Measurements from ENCODE around the gene SAMD13.

DNA sequence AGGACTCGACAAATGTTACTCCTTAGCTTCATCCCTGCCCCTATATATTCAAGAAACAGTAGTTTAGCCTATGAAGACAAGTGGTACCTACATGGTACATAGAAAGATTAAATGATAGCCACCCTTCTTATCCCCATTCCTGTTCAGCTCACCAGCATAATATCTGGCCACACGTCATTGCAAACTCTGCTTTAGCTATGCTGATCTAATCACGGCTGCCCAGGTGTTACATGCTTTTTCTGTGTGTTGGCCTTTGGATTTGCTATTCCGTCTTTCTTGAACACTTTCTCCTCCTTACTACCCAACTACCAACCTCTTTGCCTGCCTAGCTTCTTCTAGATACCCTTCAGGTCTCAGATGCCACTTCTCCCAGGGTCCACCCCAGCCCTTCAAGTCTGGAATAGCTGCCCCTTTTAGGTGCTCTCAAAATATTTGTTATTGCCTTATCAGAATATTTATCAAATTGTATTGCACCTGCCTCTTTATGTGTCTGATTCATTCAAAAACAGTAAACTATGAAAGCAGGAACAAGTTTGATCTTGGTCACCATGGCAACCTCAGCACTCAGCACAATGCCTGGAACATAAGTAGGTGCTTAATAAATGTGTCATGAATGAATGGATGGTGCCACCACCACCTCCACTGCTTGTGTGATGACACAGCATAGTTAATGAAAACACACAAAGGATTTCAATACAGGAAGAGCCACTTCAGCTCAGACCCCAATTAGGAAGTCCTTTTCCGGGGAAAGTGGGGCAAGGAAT, 85.4 kb downstream of the SAMD13 start:
- no peak for TF ChIP-seq POLR2A (IDR thresholded peaks at IDR 0.05)
- TF ChIP-seq, protein P1, sequence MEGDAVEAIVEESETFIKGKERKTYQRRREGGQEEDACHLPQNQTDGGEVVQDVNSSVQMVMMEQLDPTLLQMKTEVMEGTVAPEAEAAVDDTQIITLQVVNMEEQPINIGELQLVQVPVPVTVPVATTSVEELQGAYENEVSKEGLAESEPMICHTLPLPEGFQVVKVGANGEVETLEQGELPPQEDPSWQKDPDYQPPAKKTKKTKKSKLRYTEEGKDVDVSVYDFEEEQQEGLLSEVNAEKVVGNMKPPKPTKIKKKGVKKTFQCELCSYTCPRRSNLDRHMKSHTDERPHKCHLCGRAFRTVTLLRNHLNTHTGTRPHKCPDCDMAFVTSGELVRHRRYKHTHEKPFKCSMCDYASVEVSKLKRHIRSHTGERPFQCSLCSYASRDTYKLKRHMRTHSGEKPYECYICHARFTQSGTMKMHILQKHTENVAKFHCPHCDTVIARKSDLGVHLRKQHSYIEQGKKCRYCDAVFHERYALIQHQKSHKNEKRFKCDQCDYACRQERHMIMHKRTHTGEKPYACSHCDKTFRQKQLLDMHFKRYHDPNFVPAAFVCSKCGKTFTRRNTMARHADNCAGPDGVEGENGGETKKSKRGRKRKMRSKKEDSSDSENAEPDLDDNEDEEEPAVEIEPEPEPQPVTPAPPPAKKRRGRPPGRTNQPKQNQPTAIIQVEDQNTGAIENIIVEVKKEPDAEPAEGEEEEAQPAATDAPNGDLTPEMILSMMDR (IDR thresholded peaks at IDR 0.05) = no peak
